ENCODE data around the gene NT5DC1.

The NT5DC1 gene

DNA sequence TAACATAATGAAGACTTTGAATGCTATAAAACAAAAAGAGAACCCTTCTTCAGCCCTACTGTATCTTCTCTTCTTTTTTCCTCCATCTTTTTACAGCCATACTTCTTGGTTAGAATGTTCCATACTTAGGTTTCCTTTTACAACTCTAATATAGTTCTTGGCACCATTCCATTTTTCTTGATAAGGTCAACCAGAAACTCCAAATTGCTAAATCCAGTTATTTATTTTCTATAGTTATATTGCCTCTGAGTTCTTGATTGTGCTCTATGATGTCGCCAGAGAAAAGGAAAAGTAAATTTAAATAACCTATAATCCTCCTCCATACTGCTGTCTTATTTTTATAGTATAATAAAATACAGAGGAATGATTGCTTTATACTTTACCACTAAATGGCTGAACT lies 52.0 kb downstream of the NT5DC1 start:
- H3K4me3 Mint-ChIP-seq: no peak overlapping the region

GRCh38 chr6:116154887-116155286 lies 54.2 kb downstream of the NT5DC1 start:
- no peaks in the 10 kb centered on the region for H3K27me3 Mint-ChIP-seq
- DNase-seq: no peak
- peaks cover 14% of the 10 kb centered on the region for H3K4me1 Mint-ChIP-seq
- ATAC-seq: no peak
- H3K27ac Mint-ChIP-seq: no peak overlapping the region
- no peaks in the 10 kb centered on the region for H3K9me3 Mint-ChIP-seq
- H3K4me3 Mint-ChIP-seq: no peak overlapping the region

More for the DNA sequence above, 52.0 kb downstream of the NT5DC1 start:
- DNase-seq (no peak), ATAC-seq (no peak)
- H3K27me3 Mint-ChIP-seq: no peaks in the 10 kb centered on the region
- H3K4me1 Mint-ChIP-seq: peaks cover 11% of the 10 kb centered on the region
- H3K27ac Mint-ChIP-seq: no peak overlapping the region
- H3K9me3 Mint-ChIP-seq: no peaks in the 10 kb centered on the region

DNA sequence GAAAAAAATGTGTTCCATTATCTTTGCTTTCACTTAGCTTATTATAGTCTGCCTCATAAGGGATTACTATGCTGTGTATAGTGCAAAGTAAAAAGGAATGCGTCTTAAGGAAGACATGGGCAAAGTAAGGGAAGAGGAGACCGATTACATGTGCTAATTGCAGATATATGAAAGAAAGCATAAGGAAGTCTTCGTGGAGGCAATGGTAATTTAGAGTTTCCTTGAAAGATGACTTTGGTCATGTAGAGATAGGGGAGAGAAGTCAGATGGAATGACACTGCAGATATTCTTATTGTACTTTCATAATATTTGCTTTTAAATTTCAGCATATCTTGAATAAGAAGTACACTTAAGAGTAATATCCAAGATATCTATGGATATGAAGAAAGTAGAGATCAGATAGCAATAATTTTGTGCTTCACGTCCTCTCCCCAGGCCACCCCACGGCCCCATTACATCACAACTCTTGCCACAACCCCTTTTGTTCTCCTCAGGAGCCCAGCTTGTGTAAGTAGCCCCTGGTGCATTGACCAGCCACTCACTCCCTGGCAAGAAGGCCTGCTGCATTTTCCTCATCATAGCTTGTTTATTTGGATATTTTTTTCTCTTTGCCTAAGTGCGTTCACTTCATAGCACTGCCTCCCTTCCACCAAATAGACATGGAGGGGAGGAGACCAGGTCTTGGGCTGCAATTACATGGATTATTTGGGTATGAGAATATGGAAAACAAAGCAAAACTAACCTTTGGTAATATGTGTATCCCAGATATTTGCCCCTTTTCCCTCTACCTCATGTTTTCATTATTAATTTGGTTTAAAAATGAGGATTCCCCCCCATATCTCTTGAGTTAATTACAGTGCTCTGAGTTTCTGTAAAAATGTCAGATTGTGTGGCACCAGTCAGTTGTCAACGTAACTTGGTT lies 56.0 kb downstream of the NT5DC1 start:
- no peaks in the 10 kb centered on the region for H3K27me3 Mint-ChIP-seq
- no peak for ATAC-seq

DNA sequence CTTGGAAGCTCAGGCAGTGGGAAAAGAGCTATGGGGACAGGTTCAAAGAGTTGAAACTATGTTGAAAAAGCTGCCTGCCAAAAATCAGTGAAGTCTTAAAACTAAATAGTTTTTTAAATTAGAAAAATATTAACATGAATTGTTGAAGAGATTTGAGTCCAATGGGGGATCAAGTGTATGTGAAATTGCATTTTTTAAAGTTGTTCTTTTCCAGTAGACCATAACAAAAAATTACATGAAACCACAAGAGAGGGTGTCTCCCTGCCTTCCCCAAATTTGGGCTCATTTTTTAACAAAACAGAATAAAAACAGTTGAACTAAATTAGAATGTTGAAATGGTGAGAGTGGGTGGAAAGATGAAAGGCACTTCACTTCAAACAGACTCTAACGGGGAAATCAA lies 56.7 kb downstream of the NT5DC1 start:
- DNase-seq: no peak
- no peak for ATAC-seq
- H3K4me1 Mint-ChIP-seq: peaks cover 14% of the 10 kb centered on the region
- H3K27ac Mint-ChIP-seq: no peak overlapping the region
- H3K9me3 Mint-ChIP-seq: no peaks in the 10 kb centered on the region
- no peak overlapping the region for H3K4me3 Mint-ChIP-seq
- no peaks in the 10 kb centered on the region for H3K27me3 Mint-ChIP-seq

More for the DNA sequence above, 56.0 kb downstream of the NT5DC1 start:
- Mint-ChIP-seq H3K27ac (no peak overlapping the region), H3K9me3 (no peaks in the 10 kb centered on the region), H3K4me3 (no peak overlapping the region), H3K4me1 (peaks cover 14% of the 10 kb centered on the region)
- no peak for DNase-seq

GRCh38 chr6:116158641-116159040 lies 58.0 kb downstream of the NT5DC1 start:
- Mint-ChIP-seq H3K27me3 (no peaks in the 10 kb centered on the region), H3K4me3 (no peak overlapping the region), H3K27ac (no peak overlapping the region), H3K9me3 (peaks cover 6 to 8% of the 10 kb centered on the region in 2 donors), H3K4me1 (peaks cover 14% of the 10 kb centered on the region)
- no peak for DNase-seq
- ATAC-seq: no peak

DNA sequence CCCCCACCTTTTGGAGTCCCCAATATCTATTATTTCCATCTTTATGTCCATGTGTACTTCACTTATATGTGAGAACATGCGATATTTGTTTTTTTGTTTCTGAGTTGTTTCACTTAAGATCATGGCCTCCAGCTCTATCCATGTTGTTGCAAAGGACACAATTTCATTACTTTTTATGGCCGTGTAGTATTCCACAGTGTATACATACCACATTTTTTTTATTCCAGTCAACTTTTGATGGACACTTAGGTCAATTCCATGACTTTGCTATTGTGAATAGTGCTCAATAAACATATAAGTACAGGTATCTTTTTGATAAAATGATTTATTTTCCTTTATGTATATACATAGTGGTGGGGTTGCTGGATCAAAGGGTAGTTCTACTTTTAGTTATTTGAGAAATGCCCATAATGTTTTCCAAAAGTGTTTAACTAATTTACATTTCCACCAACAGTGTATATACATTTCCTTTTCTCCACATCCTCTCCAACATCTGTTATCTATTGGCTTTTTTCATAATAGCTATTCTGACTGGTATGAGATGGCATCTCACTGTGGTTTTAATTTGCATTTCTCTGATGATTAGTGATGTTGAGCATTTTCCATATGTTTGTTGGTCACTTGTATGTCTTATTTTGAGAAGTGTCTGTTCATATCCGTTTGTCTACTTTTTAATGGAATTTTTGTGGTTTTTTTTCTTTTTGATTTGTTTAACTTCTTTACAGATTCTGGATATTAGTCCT lies 59.3 kb downstream of the NT5DC1 start:
- no peak overlapping the region for H3K4me3 Mint-ChIP-seq
- H3K9me3 Mint-ChIP-seq: peaks cover 15 to 16% of the 10 kb centered on the region in 2 donors
- DNase-seq (no peak), ATAC-seq (no peak)
- no peak overlapping the region for H3K27ac Mint-ChIP-seq
- H3K4me1 Mint-ChIP-seq: peaks cover 14% of the 10 kb centered on the region
- no peaks in the 10 kb centered on the region for H3K27me3 Mint-ChIP-seq

DNA sequence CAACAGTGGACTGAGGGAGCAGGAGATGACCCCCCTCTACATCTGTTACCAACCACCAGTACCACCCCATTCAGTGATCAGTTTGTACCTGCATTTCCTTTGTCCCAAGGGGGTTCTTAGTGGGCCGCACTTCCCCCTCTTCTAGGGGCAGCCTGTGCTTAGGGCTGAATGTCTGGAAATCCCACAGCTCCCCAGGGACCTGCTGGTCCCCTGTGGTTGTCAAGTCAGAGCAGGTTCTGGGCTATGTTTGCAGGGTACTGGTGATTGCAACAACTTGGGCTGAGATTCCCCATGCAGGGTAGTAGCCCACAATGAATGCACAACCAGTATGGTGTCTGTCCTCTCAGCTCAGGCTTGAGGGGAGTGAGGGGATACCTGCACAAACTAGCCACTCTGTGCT lies 64.9 kb downstream of the NT5DC1 start:
- H3K4me3 Mint-ChIP-seq: no peak overlapping the region
- DNase-seq (no peak), ATAC-seq (no peak)
- H3K9me3 Mint-ChIP-seq: peaks cover 30 to 32% of the 10 kb centered on the region in 2 donors
- no peaks in the 10 kb centered on the region for H3K4me1 Mint-ChIP-seq
- no peaks in the 10 kb centered on the region for H3K27me3 Mint-ChIP-seq
- no peak overlapping the region for H3K27ac Mint-ChIP-seq

- Mint-ChIP-seq H3K27me3 (no peaks in the 10 kb centered on the region), H3K4me3 (no peak overlapping the region), H3K27ac (no peak overlapping the region), H3K9me3 (peaks cover 30 to 32% of the 10 kb centered on the region in 2 donors), H3K4me1 (no peaks in the 10 kb centered on the region)
- ATAC-seq (no peak), DNase-seq (no peak)
Measured at GRCh38 chr6:116166369-116166768, 65.7 kb downstream of the NT5DC1 start.

GRCh38 chr6:116168148-116168547 lies 67.5 kb downstream of the NT5DC1 start:
- Mint-ChIP-seq H3K9me3 (peaks cover 29% of the 10 kb centered on the region in 2 donors), H3K4me1 (no peaks in the 10 kb centered on the region), H3K27ac (no peak overlapping the region), H3K4me3 (no peak overlapping the region), H3K27me3 (no peaks in the 10 kb centered on the region)
- DNase-seq (no peak), ATAC-seq (no peak)

DNA sequence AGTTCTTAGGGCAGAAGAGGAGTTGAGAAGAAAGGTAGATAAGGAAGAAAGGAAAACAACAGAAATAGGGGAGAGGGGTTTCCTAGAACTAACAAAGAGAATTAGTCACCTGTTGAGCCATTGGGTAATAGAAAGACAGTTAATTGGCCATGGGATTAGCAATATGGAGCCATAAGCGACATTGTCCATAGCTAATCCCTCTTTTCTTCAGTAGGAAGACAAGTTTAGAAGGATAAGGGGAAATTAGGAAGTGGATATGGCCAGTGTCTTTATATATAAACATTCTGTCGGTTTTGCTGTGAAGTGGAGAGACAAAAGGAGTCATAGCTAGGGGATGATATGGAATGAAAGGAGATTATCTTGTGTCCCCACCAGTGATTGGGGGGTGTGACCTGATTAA lies 69.2 kb downstream of the NT5DC1 start:
- H3K9me3 Mint-ChIP-seq: peaks cover 15 to 22% of the 10 kb centered on the region in 2 donors
- H3K27ac Mint-ChIP-seq: no peak overlapping the region
- no peaks in the 10 kb centered on the region for H3K4me1 Mint-ChIP-seq
- no peak overlapping the region for H3K4me3 Mint-ChIP-seq
- DNase-seq (no peak), ATAC-seq (no peak)
- no peaks in the 10 kb centered on the region for H3K27me3 Mint-ChIP-seq

GRCh38 chr6:116170358-116171057 lies 69.9 kb downstream of the NT5DC1 start:
- DNase-seq: no peak
- no peak for ATAC-seq
- Mint-ChIP-seq H3K4me3 (no peak overlapping the region), H3K27ac (peak overlapping the region in 1 of 2 donors; percentile 12), H3K4me1 (no peaks in the 10 kb centered on the region), H3K27me3 (no peaks in the 10 kb centered on the region), H3K9me3 (peaks cover 16 to 26% of the 10 kb centered on the region in 2 donors)

DNA sequence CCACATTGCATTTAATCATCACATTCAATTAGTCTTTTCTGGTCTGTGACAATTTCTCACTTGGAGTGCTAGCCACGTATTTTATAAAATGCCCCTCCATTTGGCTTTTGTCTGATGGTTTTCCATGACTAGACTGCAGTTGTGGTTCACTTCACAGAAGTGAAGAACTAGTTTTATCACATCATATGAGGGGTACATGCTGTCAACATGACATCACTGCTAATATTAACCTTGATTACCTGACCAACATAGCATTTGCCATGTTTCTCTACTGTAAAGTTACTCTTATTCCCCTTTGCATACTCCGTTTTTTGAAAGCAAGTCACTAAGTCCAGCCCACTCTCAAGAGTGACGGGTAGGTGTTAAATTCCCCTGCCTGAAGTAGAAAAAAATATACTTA lies 73.3 kb downstream of the NT5DC1 start:
- Mint-ChIP-seq H3K9me3 (peaks cover 10 to 21% of the 10 kb centered on the region in 2 donors), H3K4me3 (no peak overlapping the region), H3K4me1 (no peaks in the 10 kb centered on the region), H3K27ac (no peak overlapping the region), H3K27me3 (no peaks in the 10 kb centered on the region)
- DNase-seq: no peak
- ATAC-seq: no peak

DNA sequence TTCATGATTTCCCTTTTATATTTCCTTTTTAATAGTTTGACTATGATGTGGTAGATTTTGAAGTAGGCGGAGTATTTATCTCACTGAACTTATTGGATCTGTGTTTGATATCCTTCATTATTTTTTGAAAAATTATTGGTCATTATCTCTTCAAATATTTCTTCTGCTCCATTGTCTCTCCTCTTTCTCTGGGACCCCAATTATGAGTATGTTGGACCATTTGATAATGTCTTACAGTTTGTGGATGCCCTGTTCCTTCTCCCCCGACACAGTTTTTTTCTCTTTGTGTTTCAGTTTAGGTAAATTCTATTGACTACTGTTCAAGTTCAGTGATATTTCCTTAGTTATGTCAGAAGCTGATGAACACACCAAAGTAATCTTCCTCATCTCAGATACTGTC lies 74.7 kb downstream of the NT5DC1 start:
- ATAC-seq: no peak
- Mint-ChIP-seq H3K27ac (peak overlapping the region in 1 of 2 donors; percentile 16), H3K27me3 (no peaks in the 10 kb centered on the region), H3K4me3 (no peak overlapping the region), H3K4me1 (no peaks in the 10 kb centered on the region), H3K9me3 (peaks cover 10 to 13% of the 10 kb centered on the region in 2 donors)
- no peak for DNase-seq

- Mint-ChIP-seq H3K4me1 (no peaks in the 10 kb centered on the region), H3K4me3 (no peak overlapping the region), H3K9me3 (peaks cover 10 to 13% of the 10 kb centered on the region in 2 donors), H3K27ac (no peak overlapping the region), H3K27me3 (no peaks in the 10 kb centered on the region)
- ATAC-seq (no peak), DNase-seq (no peak)
Measured at GRCh38 chr6:116176596-116176995, 75.9 kb downstream of the NT5DC1 start.

DNA sequence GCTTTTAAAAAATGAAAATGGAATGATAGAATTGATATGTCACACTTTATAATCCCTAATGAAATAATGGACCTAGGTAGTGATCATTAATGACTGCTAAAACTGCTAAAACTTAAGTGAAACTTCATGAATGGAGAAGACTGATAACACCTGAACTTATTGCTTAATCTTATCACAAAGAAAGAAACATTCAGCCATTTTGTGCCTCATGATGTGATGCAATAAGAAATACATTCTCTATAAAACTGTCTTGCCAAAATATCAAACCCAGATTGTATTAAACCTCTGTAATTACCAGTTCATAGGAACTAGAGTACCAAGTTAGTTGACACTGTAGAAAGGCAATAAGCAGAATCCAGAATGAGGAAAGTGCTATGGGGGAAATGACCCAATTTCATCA lies 79.7 kb downstream of the NT5DC1 start:
- H3K4me1 Mint-ChIP-seq: no peaks in the 10 kb centered on the region
- H3K9me3 Mint-ChIP-seq: peaks cover 17 to 18% of the 10 kb centered on the region in 2 donors
- H3K4me3 Mint-ChIP-seq: no peak overlapping the region
- no peaks in the 10 kb centered on the region for H3K27me3 Mint-ChIP-seq
- no peak overlapping the region for H3K27ac Mint-ChIP-seq
- DNase-seq: no peak
- ATAC-seq: no peak
